GM23338 (cell line): ENCODE results near the gene BICC1.

ENCODE experiments used
- CTCF ChIP-seq, 2 experiments: fragments of 200-600 bp in 1 of 2; sonication (generic) in 1 of 2; conservative IDR thresholded peaks; 2 replicates each; pipeline versions ENCODE4 v1.5.1 to v1.6.1; 2016 to 2017; ENCODE audit warnings: antibody characterized with exemption in 2 of 2, low read depth in 2 of 2, mild to moderate bottlenecking in 2 of 2, moderate library complexity in 1 of 2
- EZH2 ChIP-seq: fragments of 200-600 bp; sonication (generic); IDR thresholded peaks from one replicate; pipeline ENCODE4 v1.8.0; 2017; ENCODE audit warnings: antibody characterized with exemption, mild to moderate bottlenecking, low read depth; ENCODE audit not compliant: unreplicated experiment
- EZH2phosphoT487 ChIP-seq: fragments of 200-600 bp; sonication (generic); IDR thresholded peaks from one replicate; pipeline ENCODE4 v1.8.1; 2018; ENCODE audit warnings: antibody characterized with exemption; ENCODE audit not compliant: unreplicated experiment
- JUNB ChIP-seq: IDR thresholded peaks from one replicate; pipeline ENCODE4 v1.6.1; 2016; ENCODE audit warnings: antibody characterized with exemption; ENCODE audit not compliant: unreplicated experiment
- NANOG ChIP-seq: IDR thresholded peaks from 2 replicates; pipeline ENCODE4 v1.6.1; 2016; ENCODE audit warnings: antibody characterized with exemption, borderline replicate concordance
- POLR2AphosphoS5 ChIP-seq: IDR thresholded peaks from 2 replicates; pipeline ENCODE4 v1.6.1; 2016; ENCODE audit warnings: antibody characterized with exemption, low read depth
- REST ChIP-seq: IDR thresholded peaks from one replicate; pipeline ENCODE4 v1.6.1; 2018; ENCODE audit warnings: antibody characterized with exemption; ENCODE audit not compliant: unreplicated experiment
- ZNF114 ChIP-seq: fragments of 250-450 bp; sonication (Bioruptor Pico); IDR thresholded peaks from 2 replicates; pipeline ENCODE4 v1.5.0; 2020; ENCODE audit warnings: mild to moderate bottlenecking, moderate library complexity
- ZNF462 ChIP-seq: fragments of 250-450 bp; sonication (Bioruptor Pico); IDR thresholded peaks from 2 replicates; pipeline ENCODE4 v1.5.0; 2020; ENCODE audit warnings: mild to moderate bottlenecking, moderate library complexity

- TF ChIP-seq CTCF (conservative IDR thresholded peaks at IDR 0.05; ENCODE audit: low read depth in 2 of 2) (no peak), ZNF114 (no peak), EZH2phosphoT487 (no peak), JUNB (no peak), ZNF462 (CRISPR knock-in tag) (no peak), POLR2AphosphoS5 (no peak), REST (no peak), EZH2 (no peak), NANOG (no peak)
These were observed 155.1 kb downstream of the BICC1 start for GRCh38 chr10:58667658-58668310.
